Fibroblast of the aortic adventitia (primary cell): ENCODE measurements around the gene SLC9A8. TPM values are rescaled to one million over a fixed set of nuclear protein-coding genes. Genes with fewer than 3 reads are reported as not detected.
"Not testable (repeated sequence)": the region's sequence is repeated elsewhere in the genome, so short reads cannot be mapped to it uniquely, and the experiment has no call there.

Source experiments
- DNase-seq: peaks from one replicate; pipeline ENCODE4 v3.0.0-alpha.2; 2010; ENCODE audit warnings: low read depth
- H3K4me3 ChIP-seq: 2 replicates; pipeline ENCODE4 v1.5.1; 2011; ENCODE audit warnings: low read depth, mild to moderate bottlenecking, control low read depth, low read length, moderate library complexity
- total RNA-seq: library from RNA; depleted of rRNA; stranded (reverse); fragments of >200 nt; gene quantifications from 2 replicates; pipeline ENCODE4 v1.2.3, GENCODE V29; 2012; ENCODE audit warnings: low replicate concordance
- TF ChIP-seq, protein P1 (sequence below): IDR thresholded peaks from 2 replicates; pipeline ENCODE4 v1.5.1; 2011; ENCODE audit warnings: mild to moderate bottlenecking, low read length, control low read depth, inconsistent platforms; ENCODE audit not compliant: insufficient read depth

The SLC9A8 gene
- total RNA-seq, 1 donor: 10.5 TPM

DNA sequence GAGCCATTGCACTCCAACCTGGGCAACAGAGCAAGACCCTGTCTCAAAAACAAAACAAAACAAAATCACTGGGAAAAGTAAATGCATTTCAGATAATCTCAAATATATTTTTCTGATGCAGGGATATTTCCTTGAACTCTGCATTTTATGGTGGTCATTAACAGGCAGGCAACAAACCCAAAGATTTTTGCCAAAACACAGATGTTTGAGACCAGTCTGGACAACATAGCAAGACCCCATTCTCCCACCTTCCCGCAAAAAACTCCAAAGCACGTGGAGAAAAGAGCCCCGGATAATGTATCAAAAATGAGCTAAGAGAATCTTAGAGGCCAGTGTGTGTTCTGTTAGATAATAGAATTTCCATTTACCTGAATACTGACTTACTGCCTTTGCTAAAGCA, 44.3 kb downstream of the SLC9A8 start:
- no peak overlapping the region for H3K4me3 ChIP-seq
- no peak for DNase-seq
- TF ChIP-seq, protein P1, sequence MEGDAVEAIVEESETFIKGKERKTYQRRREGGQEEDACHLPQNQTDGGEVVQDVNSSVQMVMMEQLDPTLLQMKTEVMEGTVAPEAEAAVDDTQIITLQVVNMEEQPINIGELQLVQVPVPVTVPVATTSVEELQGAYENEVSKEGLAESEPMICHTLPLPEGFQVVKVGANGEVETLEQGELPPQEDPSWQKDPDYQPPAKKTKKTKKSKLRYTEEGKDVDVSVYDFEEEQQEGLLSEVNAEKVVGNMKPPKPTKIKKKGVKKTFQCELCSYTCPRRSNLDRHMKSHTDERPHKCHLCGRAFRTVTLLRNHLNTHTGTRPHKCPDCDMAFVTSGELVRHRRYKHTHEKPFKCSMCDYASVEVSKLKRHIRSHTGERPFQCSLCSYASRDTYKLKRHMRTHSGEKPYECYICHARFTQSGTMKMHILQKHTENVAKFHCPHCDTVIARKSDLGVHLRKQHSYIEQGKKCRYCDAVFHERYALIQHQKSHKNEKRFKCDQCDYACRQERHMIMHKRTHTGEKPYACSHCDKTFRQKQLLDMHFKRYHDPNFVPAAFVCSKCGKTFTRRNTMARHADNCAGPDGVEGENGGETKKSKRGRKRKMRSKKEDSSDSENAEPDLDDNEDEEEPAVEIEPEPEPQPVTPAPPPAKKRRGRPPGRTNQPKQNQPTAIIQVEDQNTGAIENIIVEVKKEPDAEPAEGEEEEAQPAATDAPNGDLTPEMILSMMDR: no peak

DNA sequence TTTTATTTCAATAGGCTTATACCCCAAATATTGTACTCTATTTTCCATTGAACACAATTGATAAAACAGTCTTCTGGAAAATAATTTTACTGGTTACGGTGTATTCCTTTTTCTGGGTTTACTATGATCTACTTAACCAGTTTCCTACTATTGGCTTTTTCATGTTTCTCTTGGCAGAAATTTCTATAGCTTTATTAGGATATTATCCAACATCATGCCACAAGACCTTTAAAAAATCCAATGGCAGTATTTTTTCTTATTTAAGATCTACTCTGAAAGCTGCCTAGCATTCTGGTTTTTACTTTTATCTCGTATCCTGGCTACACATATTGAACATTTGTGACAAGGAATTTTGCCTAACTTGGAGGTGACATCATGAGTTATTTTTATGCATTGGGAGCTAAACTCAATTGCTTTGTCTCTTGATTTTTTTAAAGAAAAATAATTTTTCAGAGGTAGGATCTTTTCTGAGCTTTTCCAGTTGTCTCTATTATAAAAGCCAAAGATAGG, 45.5 kb downstream of the SLC9A8 start:
- no peak overlapping the region for H3K4me3 ChIP-seq
- TF ChIP-seq, protein P1: no peak
- peak; percentile 40 for DNase-seq

DNA sequence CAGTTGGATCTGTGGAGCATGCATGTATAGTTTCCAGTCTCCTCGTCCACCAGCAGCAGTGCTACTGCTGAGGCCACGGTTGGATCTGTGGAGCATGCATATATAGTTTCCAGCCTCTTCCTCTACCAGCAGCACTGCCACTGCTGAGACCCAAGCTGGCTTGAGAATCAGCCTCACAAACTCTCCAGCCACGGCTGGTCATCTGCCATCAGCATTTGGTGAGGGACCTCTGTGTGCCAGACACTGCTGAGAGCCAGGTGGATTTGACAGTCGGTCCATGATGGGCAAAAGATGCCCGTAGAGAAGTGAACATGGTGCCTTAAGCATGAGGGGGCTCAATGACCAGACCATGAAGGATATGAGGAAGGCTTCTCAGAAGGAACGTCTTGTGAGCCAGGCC, 46.4 kb downstream of the SLC9A8 start:
- H3K4me3 ChIP-seq: no peak overlapping the region
- TF ChIP-seq, protein P1: no peak
- DNase-seq: no peak

DNA sequence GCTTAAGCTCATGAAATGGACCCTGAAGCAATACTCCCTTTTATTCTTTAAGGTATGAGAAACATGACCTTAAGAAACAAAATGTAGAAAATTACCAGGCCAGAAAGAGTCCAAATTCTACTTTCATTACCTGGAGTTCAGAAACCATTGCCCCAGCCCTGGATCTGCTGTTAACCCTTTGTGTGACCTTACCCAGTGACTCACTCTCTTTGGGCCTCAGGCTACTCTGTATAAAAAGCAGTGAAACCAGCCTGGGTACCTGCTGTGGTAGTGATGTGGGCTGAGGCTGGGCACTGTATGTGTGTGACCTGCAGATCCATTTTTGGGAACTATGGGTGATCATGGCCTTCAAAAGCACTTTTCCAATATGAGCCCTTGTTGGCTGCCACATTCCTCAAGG, 47.2 kb downstream of the SLC9A8 start:
- DNase-seq: no peak
- TF ChIP-seq, protein P1: no peak
- H3K4me3 ChIP-seq: no peak overlapping the region

DNA sequence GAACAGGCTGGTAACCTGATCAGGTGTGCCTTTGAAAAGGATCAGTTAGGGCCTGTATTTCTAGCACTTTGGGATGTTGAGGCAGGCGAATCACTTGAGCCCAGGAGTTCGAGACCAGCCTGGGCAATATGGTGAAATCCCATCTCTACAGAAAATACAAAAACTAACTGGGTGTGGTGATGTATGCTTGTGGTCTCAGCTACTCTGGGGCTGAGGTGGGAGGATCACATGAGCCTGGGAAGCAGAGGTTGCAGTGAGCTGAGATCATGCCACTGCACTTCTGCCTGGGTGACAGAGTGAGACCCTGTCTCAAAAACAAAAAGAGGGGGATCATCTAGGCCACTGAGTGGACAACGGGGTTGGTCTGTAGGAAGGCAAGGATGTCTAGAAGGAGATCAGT, 48.6 kb downstream of the SLC9A8 start:
- not testable (repeated sequence) for DNase-seq, H3K4me3 ChIP-seq

DNA sequence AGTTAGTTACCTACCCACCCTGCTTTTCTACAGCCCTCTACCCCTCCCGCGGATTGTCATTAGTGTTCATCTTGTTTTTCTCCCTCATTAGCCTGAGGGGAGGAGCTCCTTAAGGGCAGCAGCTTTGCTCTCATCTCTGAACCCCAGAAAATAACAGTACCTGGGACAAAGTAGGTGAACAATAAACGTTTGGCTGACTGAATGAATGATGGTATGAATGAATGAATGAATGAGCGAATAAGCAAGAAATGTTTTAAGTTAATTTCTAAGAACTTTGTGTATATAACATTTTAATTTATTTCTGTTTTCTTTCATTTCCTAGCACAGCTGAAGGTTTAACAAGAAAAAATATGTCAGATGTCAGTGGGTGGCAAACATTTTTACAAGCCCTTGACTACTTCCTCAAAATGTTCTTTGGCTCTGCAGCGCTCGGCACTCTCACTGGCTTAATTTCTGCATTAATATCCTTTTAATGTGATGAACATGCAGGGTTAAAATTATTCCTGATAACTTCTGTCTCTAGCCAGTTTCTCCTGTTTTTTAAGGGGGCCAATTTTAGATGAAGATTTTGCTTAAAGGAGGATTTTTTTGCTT, 50.1 kb downstream of the SLC9A8 start:
- no peak overlapping the region for H3K4me3 ChIP-seq
- TF ChIP-seq, protein P1: no peak
- no peak for DNase-seq

DNA sequence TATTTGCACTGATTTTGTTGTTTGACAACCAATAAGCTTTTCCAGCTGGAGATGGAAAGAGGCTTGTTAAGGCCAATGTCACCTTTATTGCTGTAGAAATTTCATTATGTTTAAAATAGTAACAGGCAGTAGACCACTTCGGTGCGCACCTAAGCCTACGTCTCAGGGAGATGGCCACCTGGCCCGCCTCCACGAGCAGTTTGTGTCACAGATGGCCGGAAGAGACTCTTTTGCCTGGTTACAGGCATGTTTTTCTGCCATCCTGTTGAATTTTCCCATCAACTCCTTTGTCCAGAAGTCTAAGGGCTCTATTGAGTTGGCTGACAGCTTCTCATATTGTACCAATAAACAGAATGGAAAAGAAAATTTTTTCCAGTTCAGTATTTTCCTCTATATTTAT, 51.0 kb downstream of the SLC9A8 start:
- DNase-seq: no peak
- H3K4me3 ChIP-seq: no peak overlapping the region
- TF ChIP-seq, protein P1: no peak
